Embryonic facial prominence (tissue), 1 donor: ENCODE data around the gene NMNAT3.

ENCODE experiments used
- DNase-seq: peaks from one replicate; pipeline ENCODE4 v3.0.0-alpha.2; 2016; ENCODE audit errors: extremely low spot score

NMNAT3 gene

DNA sequence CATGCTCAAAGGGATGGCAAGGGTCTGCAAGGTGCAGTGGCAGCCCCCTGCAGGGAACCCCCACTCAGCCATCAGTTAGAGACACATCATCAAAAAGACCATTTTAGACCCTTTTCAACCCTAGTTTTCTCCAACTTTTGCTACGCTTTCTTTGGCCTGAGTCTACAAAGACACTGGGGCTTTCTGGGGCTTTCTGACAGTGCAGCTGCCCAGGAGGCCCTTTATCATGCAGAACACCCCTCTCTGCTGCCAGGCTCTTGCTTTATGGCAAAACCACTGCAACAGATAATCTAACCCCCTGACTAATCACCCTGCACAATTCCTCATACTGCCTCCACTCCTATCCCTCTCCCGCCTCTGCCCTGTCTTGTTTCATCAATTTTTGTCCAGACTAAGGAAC, 2.4 kb downstream of the NMNAT3 start:
- no peak for DNase-seq

DNA sequence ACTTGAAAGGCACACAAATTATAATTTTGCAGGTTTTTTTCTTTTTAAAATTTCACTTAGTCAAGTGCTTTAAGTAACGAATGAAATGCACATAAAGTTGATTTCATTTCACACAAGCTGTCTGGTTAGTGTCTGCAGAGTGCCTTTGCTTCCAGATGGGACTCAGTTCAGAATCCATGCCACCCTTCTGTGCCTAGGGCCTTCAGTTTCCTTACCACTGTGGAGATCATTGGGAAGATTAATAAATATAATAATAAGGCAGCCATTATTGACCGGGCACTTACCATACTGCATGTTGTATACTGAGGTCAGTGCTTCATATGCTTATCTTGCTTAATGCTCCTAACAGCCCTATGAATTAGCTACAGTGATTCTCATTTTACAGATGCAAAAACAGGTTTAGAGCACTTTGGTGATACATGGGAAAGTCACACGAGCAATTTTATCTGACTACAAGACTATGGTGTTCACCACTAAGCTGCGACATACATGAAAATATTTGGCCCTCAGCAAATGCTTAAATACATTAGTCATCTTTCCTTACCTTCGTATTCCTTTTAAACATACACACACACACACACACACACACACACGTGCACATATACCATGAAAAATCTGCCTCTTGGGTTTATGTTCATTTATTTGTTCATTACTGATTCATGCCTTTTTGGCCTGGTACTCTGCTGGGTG, 3.1 kb downstream of the NMNAT3 start:
- no peak for DNase-seq

DNA sequence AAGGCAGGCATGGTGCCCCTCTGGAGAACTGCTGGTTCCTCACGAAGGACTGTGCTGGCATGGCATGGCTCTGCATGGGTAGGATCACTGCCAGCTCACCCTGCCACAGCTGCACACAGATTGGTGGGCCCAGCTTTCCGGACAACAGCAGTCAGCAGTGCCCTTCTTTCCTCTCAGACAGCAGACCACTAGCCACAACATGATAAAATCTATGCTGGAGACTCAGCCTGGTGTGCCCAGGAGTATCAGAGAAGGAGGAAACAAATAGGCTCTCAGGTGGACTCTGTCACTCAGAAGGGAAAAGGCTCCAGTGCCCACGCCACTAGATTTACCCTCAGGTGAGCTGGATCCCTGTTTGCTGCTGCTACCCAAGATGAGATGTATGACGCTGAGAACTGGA, 4.9 kb downstream of the NMNAT3 start:
- no peak for DNase-seq

DNA sequence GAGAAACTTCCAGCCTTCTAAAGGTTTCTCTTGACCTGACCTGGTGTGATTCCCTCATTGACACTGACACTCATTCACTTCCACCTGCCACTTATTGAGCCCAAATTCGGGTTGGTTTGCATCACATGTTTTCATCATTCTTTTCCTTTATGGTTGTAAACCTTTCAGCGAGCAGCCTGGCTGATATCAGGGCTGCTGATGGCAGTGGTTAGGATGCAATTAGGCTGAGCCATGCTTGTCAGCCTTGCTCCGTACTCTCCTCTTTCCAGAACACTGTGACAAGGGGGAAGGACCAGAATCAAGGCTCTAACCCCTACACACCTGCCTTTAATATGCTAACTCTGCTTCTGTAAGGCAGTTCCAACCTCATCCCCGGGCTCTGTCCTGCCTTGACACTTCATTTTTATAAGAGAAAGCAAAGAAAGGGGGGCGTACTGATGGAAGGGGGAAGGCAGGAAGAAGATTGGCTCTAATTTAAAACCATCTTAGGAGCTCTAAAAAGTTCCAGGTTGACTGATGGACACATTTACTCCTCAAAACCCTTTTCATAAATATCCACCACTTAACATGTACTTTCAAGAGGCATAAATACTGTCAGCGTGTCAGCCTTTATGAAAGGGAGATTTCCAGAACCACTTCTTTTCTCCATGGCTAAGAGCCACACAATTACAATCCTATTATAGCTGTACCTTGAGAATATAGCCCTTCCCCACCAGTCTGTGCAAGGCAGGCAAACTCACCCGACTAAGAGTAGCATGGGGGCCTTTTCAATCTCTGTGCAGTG, 5.7 kb downstream of the NMNAT3 start:
- DNase-seq = no peak

GRCh38 chr3:139671107-139671506, 6.7 kb downstream of the NMNAT3 start:
- no peak for DNase-seq

DNA sequence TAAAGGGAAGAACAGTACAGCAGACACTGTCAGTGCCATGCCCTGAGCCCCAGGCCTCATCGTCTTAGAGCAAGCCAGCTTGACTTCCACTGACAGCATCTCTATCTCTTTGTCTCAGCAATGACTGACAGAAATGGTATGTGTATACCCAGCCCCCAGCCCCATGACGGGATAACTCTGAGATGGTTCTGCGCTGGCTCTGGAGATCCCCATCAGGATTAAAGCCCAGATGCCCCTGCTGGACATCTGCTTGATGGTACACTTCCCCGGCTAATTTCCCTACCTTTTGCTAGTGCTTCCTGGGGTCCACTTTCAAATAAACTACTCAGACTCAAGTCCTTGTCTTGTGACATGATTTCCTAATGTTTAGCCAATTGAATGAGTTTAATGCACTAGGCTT, 7.6 kb downstream of the NMNAT3 start:
- DNase-seq = no peak

GRCh38 chr3:139668332-139668731, 9.4 kb downstream of the NMNAT3 start:
- DNase-seq = no peak

DNA sequence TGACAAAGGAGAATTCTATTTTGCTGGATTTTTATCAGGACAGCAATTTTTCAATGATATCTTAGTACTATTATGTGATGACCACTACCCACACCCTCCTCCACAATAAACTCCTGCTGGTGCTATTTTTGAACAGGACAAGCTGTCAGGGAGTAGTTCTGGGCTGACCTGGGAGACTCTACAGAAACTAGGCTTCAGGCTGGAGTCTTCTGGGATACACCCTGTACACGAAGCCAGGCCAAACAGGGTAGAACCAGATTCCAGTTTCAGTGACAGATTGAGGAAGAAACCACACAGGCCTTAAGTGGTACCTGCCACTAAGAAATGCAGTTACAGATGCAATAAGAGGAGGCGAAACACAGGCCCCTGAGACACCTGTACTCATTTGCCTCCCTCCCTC, 12.8 kb downstream of the NMNAT3 start:
- no peak for DNase-seq

- no peak for DNase-seq
Observed at GRCh38 chr3:139660269-139660668, 17.5 kb downstream of the NMNAT3 start.

DNA sequence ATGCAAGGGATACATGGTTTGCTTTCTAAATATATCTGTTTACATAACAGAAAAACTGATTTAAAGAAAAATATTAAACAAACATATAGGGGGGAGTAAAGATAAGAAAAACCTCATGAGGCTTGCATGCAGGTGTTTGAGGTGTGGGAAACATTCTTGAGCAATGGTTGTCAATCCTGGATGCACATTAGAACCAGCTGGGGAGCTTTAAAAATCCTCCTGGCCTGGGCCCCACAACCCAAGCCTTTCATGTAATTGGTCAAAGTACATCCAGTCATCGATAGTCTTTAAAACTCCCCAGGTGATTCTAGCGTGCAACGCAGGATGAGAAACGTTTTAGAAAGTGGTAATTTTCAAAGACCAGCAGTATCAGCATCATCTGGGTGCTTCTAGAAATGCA, 18.3 kb downstream of the NMNAT3 start:
- DNase-seq = no peak

DNA sequence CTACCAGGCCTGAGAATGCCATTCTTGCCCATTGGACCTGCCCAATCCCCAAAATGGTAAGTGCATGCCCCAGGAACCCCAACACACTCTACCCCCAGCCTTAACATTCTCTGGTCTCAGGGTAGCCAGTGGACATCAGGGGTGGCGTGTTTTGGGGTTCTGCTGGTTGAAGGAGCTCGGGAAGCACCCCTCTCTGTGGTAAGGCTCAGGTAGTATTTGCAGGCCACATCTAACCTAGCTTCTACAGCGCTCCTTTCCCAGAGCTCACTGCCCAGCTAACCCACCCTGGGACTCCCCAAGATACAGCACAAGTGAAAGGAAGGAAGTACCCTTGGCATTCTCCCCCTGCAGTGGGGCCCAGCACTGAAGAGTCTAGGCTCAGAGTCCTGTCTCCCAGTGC, 19.8 kb downstream of the NMNAT3 start:
- DNase-seq = no peak

DNA sequence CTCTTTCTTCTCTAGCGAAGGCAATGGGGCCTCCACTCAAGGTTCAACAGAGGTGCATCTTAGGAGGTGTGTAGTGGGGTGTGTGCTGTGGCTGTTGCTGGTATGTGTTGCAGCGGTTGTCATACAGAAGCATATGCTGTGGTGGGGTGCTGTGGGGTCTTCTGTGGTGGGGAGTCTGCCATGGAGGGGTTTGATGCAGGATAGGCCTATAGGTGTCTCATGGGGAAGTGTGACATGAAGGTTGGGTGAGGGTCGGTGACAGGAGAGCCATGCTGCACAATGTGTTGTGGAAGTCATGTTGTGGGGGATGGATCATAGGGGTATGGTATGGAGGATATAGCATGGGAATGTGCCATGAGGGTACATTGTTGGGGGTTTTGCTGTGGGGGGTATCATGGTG, 20.3 kb downstream of the NMNAT3 start:
- DNase-seq = no peak

DNA sequence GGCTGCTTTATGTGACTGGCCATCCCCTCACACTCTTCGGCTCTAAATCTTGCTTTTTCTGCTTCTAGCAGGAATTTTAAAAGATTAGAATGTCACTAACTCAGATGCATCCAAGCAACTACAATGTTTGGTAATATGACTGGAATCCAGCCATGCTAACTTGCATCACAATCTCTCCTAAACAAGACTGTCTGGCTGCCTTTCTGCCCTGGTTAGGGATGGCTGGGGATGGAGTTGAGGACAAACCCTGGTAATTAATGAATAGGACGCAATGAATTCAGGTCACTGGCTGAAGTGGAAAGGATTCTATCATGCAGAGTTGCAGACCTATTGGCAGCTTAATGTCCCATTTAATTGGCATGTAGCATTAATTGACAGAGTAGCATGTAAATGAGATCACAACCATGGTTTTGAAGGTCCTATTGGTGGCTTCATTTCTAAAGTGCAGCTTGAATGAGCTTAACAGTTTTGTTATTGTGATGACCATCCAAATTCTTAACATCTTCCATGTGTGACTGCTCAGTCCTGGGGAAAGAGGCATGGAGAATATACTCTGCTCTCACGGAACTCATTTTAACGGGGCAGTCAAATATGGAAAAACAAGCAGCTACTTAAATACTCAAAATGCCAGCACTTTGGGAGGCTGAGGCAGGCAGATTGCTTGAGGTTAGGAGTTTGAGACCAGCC, 21.7 kb downstream of the NMNAT3 start:
- no peak for DNase-seq

GRCh38 chr3:139654637-139655365, 23.0 kb downstream of the NMNAT3 start:
- no peak for DNase-seq

GRCh38 chr3:139653582-139653981, 24.2 kb downstream of the NMNAT3 start:
- no peak for DNase-seq

- DNase-seq = no peak
Observed at GRCh38 chr3:139652561-139652960, 25.2 kb downstream of the NMNAT3 start.

GRCh38 chr3:139647866-139648435, 29.8 kb downstream of the NMNAT3 start:
- no peak for DNase-seq

DNA sequence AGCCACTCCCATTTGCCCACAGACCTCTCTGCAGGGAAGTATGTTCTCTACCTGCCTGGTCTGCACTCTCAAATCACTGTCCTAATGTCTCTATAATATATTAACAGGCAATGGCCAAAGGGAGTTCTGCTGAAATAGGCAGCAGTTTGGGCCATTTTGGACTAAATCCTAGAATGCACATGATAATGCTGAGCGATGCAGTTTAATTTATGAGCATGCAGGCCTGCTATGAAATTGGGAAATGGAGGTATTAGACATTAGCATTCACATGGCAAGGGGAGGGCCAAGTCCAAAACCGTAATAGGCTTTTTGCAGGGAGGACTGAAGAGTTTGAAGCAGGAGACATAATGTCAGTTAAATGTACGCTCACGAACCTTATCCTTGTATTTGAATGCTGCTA, 31.3 kb downstream of the NMNAT3 start:
- DNase-seq = no peak

DNA sequence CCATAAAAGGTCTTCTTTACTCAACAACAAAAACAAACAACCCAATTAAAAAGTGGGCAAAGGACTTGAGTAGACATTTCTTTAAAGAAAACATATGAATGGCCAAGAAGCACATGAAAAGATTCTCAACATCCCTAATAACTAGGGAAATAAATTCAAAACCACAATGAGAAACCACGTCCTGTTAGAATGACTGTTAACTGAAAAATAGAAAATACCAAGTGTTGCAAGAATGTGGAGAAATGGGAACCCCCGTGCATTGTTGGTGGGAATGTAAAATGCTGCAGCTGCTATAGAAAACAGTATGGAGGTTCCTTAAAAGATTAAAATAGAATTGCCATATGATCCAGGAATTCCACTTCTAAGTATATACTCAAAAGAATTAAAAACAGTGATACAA, 34.8 kb downstream of the NMNAT3 start:
- DNase-seq = no peak

DNA sequence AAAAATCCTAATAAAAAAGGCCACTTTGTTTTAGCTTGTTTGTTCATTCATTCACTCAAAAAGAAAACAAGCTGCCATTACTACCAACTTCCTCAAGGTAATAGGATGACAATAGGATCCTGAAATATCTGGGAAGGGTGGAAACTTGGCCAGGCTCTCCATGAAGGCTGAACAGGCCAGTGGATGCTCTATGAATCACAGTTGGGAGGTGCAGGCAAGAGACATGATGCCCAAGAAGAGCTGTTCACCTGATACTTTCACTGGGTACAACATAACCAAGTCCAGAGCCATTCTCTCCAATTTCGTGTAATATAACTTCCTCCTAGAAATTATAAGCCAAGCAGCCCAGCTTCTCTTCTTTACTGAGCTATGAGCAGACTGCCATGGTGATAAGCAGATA, 37.3 kb downstream of the NMNAT3 start:
- no peak for DNase-seq

DNA sequence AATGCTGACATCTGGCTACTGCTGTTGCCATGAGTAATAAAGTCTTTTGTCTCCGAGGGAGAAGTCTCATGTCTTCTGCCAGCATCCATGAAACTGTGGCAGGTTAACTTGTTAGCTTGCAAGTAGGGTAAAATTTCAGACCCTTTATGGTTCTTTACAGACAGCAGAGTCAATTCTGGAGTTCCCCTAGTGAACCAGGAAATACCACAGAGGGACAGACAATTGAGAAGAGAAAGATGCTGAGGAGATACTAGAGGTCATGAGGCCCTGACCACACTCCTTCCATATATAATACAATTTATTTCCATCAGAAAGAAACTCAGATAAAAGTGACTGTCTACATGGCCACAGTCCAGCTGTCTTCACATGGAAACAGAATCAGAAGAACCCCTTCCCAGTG, 38.1 kb downstream of the NMNAT3 start:
- no peak for DNase-seq

DNA sequence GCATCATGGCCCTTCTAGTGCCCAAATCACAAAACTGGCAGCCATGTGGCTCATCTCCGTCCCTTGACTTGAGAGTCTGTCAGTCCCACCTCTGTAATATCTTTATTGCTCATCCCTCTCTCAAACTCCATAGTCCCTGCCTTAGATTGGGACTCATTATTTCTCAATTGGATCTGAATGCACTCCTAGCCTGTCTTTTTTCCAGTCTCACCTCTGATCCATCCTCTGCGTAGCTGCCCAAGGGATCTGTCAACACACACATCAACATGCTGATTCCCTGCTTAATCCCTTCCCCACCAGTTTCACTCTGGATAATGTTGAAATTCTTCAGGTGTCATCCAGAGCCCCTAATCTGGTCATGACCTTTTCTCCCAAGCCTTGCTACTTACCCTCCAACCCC, 39.3 kb downstream of the NMNAT3 start:
- no peak for DNase-seq
